ENCODE results near the gene TOP1. TPM values are rescaled to one million over a fixed set of nuclear protein-coding genes. Genes with fewer than 3 reads are reported as not detected.

The TOP1 gene
- total RNA-seq, 1 experiment from 2014 or later = 81.8 TPM

- TF ChIP-seq NFYB (CRISPR knock-in tag; conservative IDR thresholded peaks at IDR 0.05; ENCODE audit: low read depth) = no peak
- TF ChIP-seq NR3C1 (CRISPR knock-in tag; conservative IDR thresholded peaks at IDR 0.05; ENCODE audit: low read depth) = no peak
- no peak for TF ChIP-seq ZNF281 (CRISPR knock-in tag; IDR thresholded peaks at IDR 0.05)
- no peak for TF ChIP-seq GTF2I (CRISPR knock-in tag; conservative IDR thresholded peaks at IDR 0.05)
- no peak for TF ChIP-seq ESRRA (CRISPR knock-in tag; IDR thresholded peaks at IDR 0.05; ENCODE audit: borderline replicate concordance)
- TF ChIP-seq MLX (CRISPR knock-in tag; IDR thresholded peaks at IDR 0.05) = no peak
- no peak for TF ChIP-seq ZBTB43 (CRISPR knock-in tag; IDR thresholded peaks at IDR 0.05)
- no peak for TF ChIP-seq EMX1 (CRISPR knock-in tag; IDR thresholded peaks at IDR 0.05)
- TF ChIP-seq CBFB (CRISPR knock-in tag; IDR thresholded peaks at IDR 0.05; ENCODE audit: low read depth) = no peak
- TF ChIP-seq ATF6 (CRISPR knock-in tag; IDR thresholded peaks at IDR 0.05) = no peak
- TF ChIP-seq ZNF425 (CRISPR knock-in tag; conservative IDR thresholded peaks at IDR 0.05) = no peak
- TF ChIP-seq USF2 (CRISPR knock-in tag; IDR thresholded peaks at IDR 0.05) = no peak
- no peak for TF ChIP-seq ZNF263 (CRISPR knock-in tag; IDR thresholded peaks at IDR 0.05; ENCODE audit: low read depth)
- no peak for TF ChIP-seq ETV6 (CRISPR knock-in tag; IDR thresholded peaks at IDR 0.05)
- no peak for TF ChIP-seq SP1 (CRISPR knock-in tag; conservative IDR thresholded peaks at IDR 0.05)
- no peak for TF ChIP-seq ZNF232 (CRISPR knock-in tag; IDR thresholded peaks at IDR 0.05)
- no peak for TF ChIP-seq MAX (CRISPR knock-in tag; IDR thresholded peaks at IDR 0.05)
- no peak for TF ChIP-seq CREM (CRISPR knock-in tag; IDR thresholded peaks at IDR 0.05)
- CTCF ChIA-PET = interaction anchor here (1.0 to 1.9 kb wide), 6 partner anchors 8 to 155 kb away, joined by 3 to 12 read pairs (median 4); no protein-coding TSS in a partner anchor
Measured at GRCh38 chr20:40983898-40984297, 44.7 kb upstream of the TOP1 start.

More at GRCh38 chr20:40983898-40984297, 44.7 kb upstream of the TOP1 start:
- Mint-ChIP-seq H3K27ac (no peak overlapping the region), H3K4me1 (peaks cover 5% of the 10 kb centered on the region; the same call in 1 of the 2 replicates), H3K36me3 (no peaks in the 10 kb centered on the region), H3K4me3 (no peak overlapping the region), H3K9me3 (peaks cover 16% of the 10 kb centered on the region), H3K27me3 (ENCODE audit: low read depth) (peaks cover 8% of the 10 kb centered on the region)
- DNase-seq (ENCODE audit: low spot score) (no peak), ATAC-seq (no peak)
- POLR2A ChIA-PET = no interaction called here

Data from WTC11 (cell line).